A673 (cell line): Measurements from ENCODE around the gene TXNRD2. TPM values are rescaled to one million over a fixed set of nuclear protein-coding genes. Genes with fewer than 3 reads are reported as not detected.

Experiments used
- BruUV-seq: library from RNA; stranded (reverse); fragments of 400-500 nt; replicated peaks from 2 replicates; lab custom pipeline; 2021; lab: Mats Ljungman, UMichigan
- CTCF ChIA-PET: fragments of 300-600 bp; sonication (Branson Sonifier 250); formaldehyde crosslinking; loops from one replicate; lab custom pipeline; 2022; ENCODE audit warnings: antibody characterized with exemption; lab: Charles Lee
- POLR2A ChIA-PET: fragments of 300-600 bp; sonication (Branson Sonifier 250); formaldehyde crosslinking; loops from one replicate; lab custom pipeline; 2022; ENCODE audit warnings: antibody characterized with exemption; ENCODE audit not compliant: low non-redundant PET; lab: Charles Lee
- DNase-seq: peaks from one replicate; pipeline ENCODE4 v3.0.0-alpha.2; 2015; ENCODE audit warnings: low spot score
- H3K27ac ChIP-seq: fragments of 200-600 bp; sonication (generic); 2 replicates; pipeline ENCODE4 v1.5.1; 2016; ENCODE audit warnings: mixed run types, low read depth, mild to moderate bottlenecking, mixed read lengths, antibody characterized with exemption, low read length; ENCODE audit not compliant: poor library complexity, severe bottlenecking
- H3K27me3 ChIP-seq: fragments of 200-600 bp; sonication (generic); replicated peaks from 2 replicates; pipeline ENCODE4 v1.6.1; 2017; ENCODE audit warnings: mixed run types, low read depth, mild to moderate bottlenecking, mixed read lengths, antibody characterized with exemption, low read length; ENCODE audit not compliant: insufficient read depth, poor library complexity
- H3K36me3 ChIP-seq: fragments of 200-600 bp; sonication (generic); 2 replicates; pipeline ENCODE4 v1.6.1; 2016; ENCODE audit warnings: mixed run types, mild to moderate bottlenecking, mixed read lengths, antibody characterized with exemption, low read length; ENCODE audit not compliant: insufficient read depth, poor library complexity, severe bottlenecking
- H3K4me1 ChIP-seq: fragments of 200-600 bp; sonication (generic); 2 replicates; pipeline ENCODE4 v1.6.1; 2017; ENCODE audit warnings: mixed run types, mild to moderate bottlenecking, mixed read lengths, antibody characterized with exemption, low read length; ENCODE audit not compliant: insufficient read depth, poor library complexity, severe bottlenecking
- H3K4me3 ChIP-seq: fragments of 200-600 bp; sonication (generic); 2 replicates; pipeline ENCODE4 v1.5.1; 2016; ENCODE audit warnings: low read depth, mixed run types, mild to moderate bottlenecking, mixed read lengths, low read length; ENCODE audit not compliant: poor library complexity, severe bottlenecking
- H3K9me3 ChIP-seq: fragments of 200-600 bp; sonication (generic); 2 replicates; pipeline ENCODE4 v1.6.1; 2016; ENCODE audit warnings: mixed run types, low read depth, mild to moderate bottlenecking, mixed read lengths, antibody characterized with exemption, low read length; ENCODE audit not compliant: poor library complexity, severe bottlenecking
- CTCF ChIP-seq: fragments of 300-800, 200-600 bp; sonication (generic); conservative IDR thresholded peaks from 2 replicates; pipeline ENCODE4 v1.5.1; 2017; ENCODE audit warnings: low read depth, mild to moderate bottlenecking, antibody characterized with exemption, low read length, moderate library complexity, mixed read lengths
- EZH2 ChIP-seq: fragments of 200-600 bp; sonication (generic); IDR thresholded peaks from 2 replicates; pipeline ENCODE4 v1.6.1; 2017; ENCODE audit warnings: borderline replicate concordance, low read depth, mild to moderate bottlenecking, mixed read lengths, antibody characterized with exemption, low read length; ENCODE audit not compliant: poor library complexity, severe bottlenecking
- intact Hi-C: fragments of 100-400 bp; cut with micrococcal nuclease; formaldehyde crosslinking; loops from one replicate; pipeline ENCODE4 v1.10.0; 2022; ENCODE audit not compliant: unreplicated experiment
- total RNA-seq: library from RNA; stranded (reverse); gene quantifications from 2 replicates; pipeline ENCODE4 v1.2.3, GENCODE V29; 2021

The TXNRD2 gene
- total RNA-seq, 1 experiment from 2014 or later: 32.6 TPM

- H3K27ac ChIP-seq: no peak overlapping the region
- H3K4me3 ChIP-seq: no peak overlapping the region
- peaks cover 23% of the 10 kb centered on the region for H3K4me1 ChIP-seq
- no peaks in the 10 kb centered on the region for H3K36me3 ChIP-seq
- no TSS peak for BruUV-seq
- intact Hi-C loops: loop anchor here (5.0 kb wide), 1 partner anchor 226 kb away; no protein-coding TSS in a partner anchor
- H3K9me3 ChIP-seq: no peaks in the 10 kb centered on the region
- no peak for DNase-seq
- TF ChIP-seq EZH2 (no peak), CTCF (no peak)
- CTCF ChIA-PET: interaction anchor here (0.6 to 1.2 kb wide), 4 partner anchors 55 to 228 kb away, joined by 3 to 5 read pairs (median 4); no protein-coding TSS in a partner anchor
- no peaks in the 10 kb centered on the region for H3K27me3 ChIP-seq
- POLR2A ChIA-PET: interaction anchor here (0.7 kb wide), 1 partner anchor 9 kb away, joined by 7 read pairs; no protein-coding TSS in a partner anchor
These were observed 16.7 kb upstream of the TXNRD2 start for GRCh38 chr22:19958083-19959042.

- CTCF ChIA-PET: interaction anchor here (0.7 kb wide), 1 partner anchor 56 kb away, joined by 3 read pairs; no protein-coding TSS in a partner anchor
- no peak for DNase-seq
- no peaks in the 10 kb centered on the region for H3K9me3 ChIP-seq
- no peaks in the 10 kb centered on the region for H3K27me3 ChIP-seq
- no peaks in the 10 kb centered on the region for H3K36me3 ChIP-seq
- H3K27ac ChIP-seq: no peak overlapping the region
- no TSS peak for BruUV-seq
- H3K4me3 ChIP-seq: no peak overlapping the region
- peaks cover 19% of the 10 kb centered on the region for H3K4me1 ChIP-seq
- POLR2A ChIA-PET: interaction anchor here (0.6 kb wide), 1 partner anchor 168 kb away, joined by 3 read pairs; no protein-coding TSS in a partner anchor
- intact Hi-C loops: loop anchor here (5.0 kb wide), 1 partner anchor 225 kb away; no protein-coding TSS in a partner anchor
- TF ChIP-seq EZH2 (no peak), CTCF (0 out of 2 replicates have a peak, but pooled peaks have one; percentile 14)
These were observed 15.8 kb upstream of the TXNRD2 start for GRCh38 chr22:19957445-19957844.

- CTCF ChIA-PET: interaction anchor here (1.3 kb wide), 1 partner anchor 225 kb away, joined by 7 read pairs; no protein-coding TSS in a partner anchor
- no TSS peak for BruUV-seq
- DNase-seq: no peak
- peaks cover 15% of the 10 kb centered on the region for H3K4me1 ChIP-seq
- no peak overlapping the region for H3K4me3 ChIP-seq
- H3K27ac ChIP-seq: no peak overlapping the region
- intact Hi-C loops: loop anchor here (5.0 kb wide), 1 partner anchor 223 kb away; no protein-coding TSS in a partner anchor
- TF ChIP-seq CTCF (no peak), EZH2 (no peak)
- H3K9me3 ChIP-seq: no peaks in the 10 kb centered on the region
- peaks cover 3% of the 10 kb centered on the region for H3K36me3 ChIP-seq
- no peaks in the 10 kb centered on the region for H3K27me3 ChIP-seq
- POLR2A ChIA-PET: interaction anchor here (0.6 to 0.7 kb wide), 2 partner anchors 10 to 12 kb away, joined by 3 to 13 read pairs; no protein-coding TSS in a partner anchor
These were observed 13.9 kb upstream of the TXNRD2 start for GRCh38 chr22:19955241-19956128.
